Trophoblast cell (in vitro differentiated cells and primary cell): ENCODE results near the gene HPSE2.

ENCODE experiments used
- DNase-seq, 2 donors: peaks; one replicate each; pipeline ENCODE4 v3.0.0-alpha.2; 2016
- H2AFZ ChIP-seq: 2 replicates; pipeline ENCODE4 v1.6.1; 2013; ENCODE audit warnings: low read length, moderate library complexity, mild to moderate bottlenecking; ENCODE audit not compliant: insufficient read depth, poor library complexity
- H2AK5ac ChIP-seq: 2 replicates; pipeline ENCODE4 v1.6.1; 2013; ENCODE audit warnings: mild to moderate bottlenecking, low read length
- H2BK120ac ChIP-seq: 2 replicates; pipeline ENCODE4 v1.6.1; 2013; ENCODE audit warnings: low read length, mild to moderate bottlenecking, moderate library complexity; ENCODE audit not compliant: insufficient read depth, poor library complexity
- H2BK12ac ChIP-seq: 2 replicates; pipeline ENCODE4 v1.6.1; 2013; ENCODE audit warnings: mild to moderate bottlenecking, low read length, moderate library complexity
- H2BK5ac ChIP-seq: 2 replicates; pipeline ENCODE4 v1.6.1; 2013; ENCODE audit warnings: low read length, low read depth, moderate library complexity, mild to moderate bottlenecking; ENCODE audit not compliant: poor library complexity
- H3K14ac ChIP-seq: 2 replicates; pipeline ENCODE4 v1.6.1; 2013; ENCODE audit warnings: mild to moderate bottlenecking, low read length
- H3K18ac ChIP-seq: 2 replicates; pipeline ENCODE4 v1.6.1; 2013; ENCODE audit warnings: mild to moderate bottlenecking, low read length
- H3K23ac ChIP-seq: 2 replicates; pipeline ENCODE4 v1.6.1; 2013; ENCODE audit warnings: low read length
- H3K27ac ChIP-seq: 2 replicates; pipeline ENCODE4 v1.5.1; 2013; ENCODE audit warnings: low read depth, mild to moderate bottlenecking, inconsistent platforms, low read length, moderate library complexity
- H3K27me3 ChIP-seq: 2 replicates; pipeline ENCODE4 v1.6.1; 2013; ENCODE audit warnings: inconsistent platforms, mild to moderate bottlenecking, low read length, moderate library complexity; ENCODE audit not compliant: insufficient read depth
- H3K36me3 ChIP-seq, 2 experiments: 1 replicate in 1 of 2; 2 replicates in 1 of 2; pipeline ENCODE4 v1.6.1; 2013; ENCODE audit warnings: low read length in 2 of 2, mild to moderate bottlenecking in 2 of 2, moderate library complexity in 1 of 2; ENCODE audit not compliant: insufficient read depth in 2 of 2, control insufficient read depth in 1 of 2
- H3K4ac ChIP-seq: 2 replicates; pipeline ENCODE4 v1.6.1; 2013; ENCODE audit warnings: low read depth, mild to moderate bottlenecking, low read length, moderate library complexity
- H3K4me1 ChIP-seq, 2 experiments: 1 replicate in 1 of 2; 2 replicates in 1 of 2; pipeline ENCODE4 v1.6.1; 2013; ENCODE audit warnings: low read length in 2 of 2, mild to moderate bottlenecking in 2 of 2, moderate library complexity in 1 of 2; ENCODE audit not compliant: insufficient read depth in 2 of 2, control insufficient read depth in 1 of 2
- H3K4me2 ChIP-seq: 2 replicates; pipeline ENCODE4 v1.6.1; 2013; ENCODE audit warnings: inconsistent platforms, mild to moderate bottlenecking, low read length, moderate library complexity
- H3K4me3 ChIP-seq: 2 replicates; pipeline ENCODE4 v1.5.1; 2013; ENCODE audit warnings: mild to moderate bottlenecking, low read depth, low read length, inconsistent platforms
- H3K79me1 ChIP-seq: one replicate; pipeline ENCODE4 v1.6.1; 2013; ENCODE audit warnings: low read length
- H3K79me2 ChIP-seq: 2 replicates; pipeline ENCODE4 v1.6.1; 2013; ENCODE audit warnings: low read length, mild to moderate bottlenecking; ENCODE audit not compliant: control insufficient read depth, insufficient read depth, poor library complexity
- H3K9ac ChIP-seq: 2 replicates; pipeline ENCODE4 v1.6.1; 2013; ENCODE audit warnings: mild to moderate bottlenecking, low read length
- H3K9me3 ChIP-seq: 2 replicates; pipeline ENCODE4 v1.6.1; 2013; ENCODE audit warnings: low read depth, mild to moderate bottlenecking, control low read depth, inconsistent platforms, low read length; ENCODE audit not compliant: insufficient read depth
- H4K12ac ChIP-seq: 2 replicates; pipeline ENCODE4 v1.6.1; 2013; ENCODE audit warnings: low read depth, mild to moderate bottlenecking, low read length, moderate library complexity
- H4K8ac ChIP-seq: 2 replicates; pipeline ENCODE4 v1.6.1; 2013; ENCODE audit warnings: low read depth, mild to moderate bottlenecking, low read length, moderate library complexity
- H4K91ac ChIP-seq: one replicate; pipeline ENCODE4 v1.6.1; 2013; ENCODE audit warnings: low read depth, mild to moderate bottlenecking, low read length, moderate library complexity
- WGBS: extraction: QIAGEN DNeasy Blood & Tissue Kit; methylation state at CpG from one replicate; pipeline ENCODE4 v1.1.7; 2013; ENCODE audit warnings: missing lambda C conversion rate; ENCODE audit not compliant: insufficient read length, insufficient coverage; ENCODE audit errors: extremely low coverage; 5-methylcytosine and 5-hydroxymethylcytosine counted together

HPSE2 gene

DNA sequence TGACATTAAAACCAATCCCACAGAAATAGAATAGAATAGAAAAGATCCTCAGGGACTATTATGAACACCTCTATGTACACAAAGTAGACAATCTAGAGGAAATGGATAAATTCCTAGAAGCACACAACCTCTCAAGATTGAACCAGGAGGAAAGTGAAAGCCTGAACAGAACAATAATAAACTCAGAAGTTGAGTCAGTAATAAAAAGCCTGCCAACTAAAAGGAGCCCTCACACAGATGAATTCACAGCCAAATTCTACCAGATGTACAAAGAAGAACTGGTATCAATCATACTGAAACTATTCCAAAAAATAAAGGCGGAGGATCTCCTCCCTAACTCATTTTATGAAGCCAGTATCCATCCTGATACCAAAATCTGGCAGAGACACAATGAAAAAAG, 568.6 kb downstream of the HPSE2 start:
- Histone ChIP-seq H3K79me2 (no peaks in the 10 kb centered on the region), H3K18ac (no peak overlapping the region), H4K8ac (no peak overlapping the region), H2BK5ac (no peak overlapping the region), H3K27ac (no peak overlapping the region), H3K79me1 (no peaks in the 10 kb centered on the region), H3K9me3 (peaks cover 5% of the 10 kb centered on the region), H3K23ac (no peak overlapping the region), H3K4me1 (no peaks in the 10 kb centered on the region), H3K27me3 (no peaks in the 10 kb centered on the region), H4K12ac (no peak overlapping the region), H3K36me3 (no peaks in the 10 kb centered on the region), H3K4me3 (no peak overlapping the region), H4K91ac (no peak overlapping the region), H3K4ac (no peak overlapping the region), H2BK12ac (no peak overlapping the region), H3K4me2 (no peak overlapping the region), H2AK5ac (no peak overlapping the region), H2BK120ac (no peak overlapping the region), H2AFZ (no peak overlapping the region), H3K14ac (no peak overlapping the region), H3K9ac (no peak overlapping the region)
- no CpG with 5 or more reads among the region's 1 CpG for WGBS
- no peak for DNase-seq

DNA sequence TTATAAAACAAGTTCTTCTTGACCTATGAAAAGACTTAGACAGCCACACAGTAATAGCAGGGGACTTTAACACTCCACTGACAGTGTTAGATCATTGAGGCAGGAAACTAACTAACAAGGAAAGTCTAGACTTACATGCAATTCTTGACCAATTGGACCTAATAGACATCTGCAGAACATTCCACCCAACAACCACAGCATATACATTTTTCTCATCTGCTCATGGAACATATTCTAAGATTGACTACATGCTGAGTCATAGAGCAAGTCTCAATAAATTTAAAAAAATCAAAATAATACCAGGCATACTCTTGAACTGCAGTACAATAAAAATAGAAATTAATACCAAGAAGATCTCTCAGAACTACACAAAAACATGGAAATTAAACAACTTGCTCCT, 569.4 kb downstream of the HPSE2 start:
- no peak overlapping the region for H3K9ac ChIP-seq
- H3K79me2 ChIP-seq = no peaks in the 10 kb centered on the region
- no peak overlapping the region for H2BK5ac ChIP-seq

DNA sequence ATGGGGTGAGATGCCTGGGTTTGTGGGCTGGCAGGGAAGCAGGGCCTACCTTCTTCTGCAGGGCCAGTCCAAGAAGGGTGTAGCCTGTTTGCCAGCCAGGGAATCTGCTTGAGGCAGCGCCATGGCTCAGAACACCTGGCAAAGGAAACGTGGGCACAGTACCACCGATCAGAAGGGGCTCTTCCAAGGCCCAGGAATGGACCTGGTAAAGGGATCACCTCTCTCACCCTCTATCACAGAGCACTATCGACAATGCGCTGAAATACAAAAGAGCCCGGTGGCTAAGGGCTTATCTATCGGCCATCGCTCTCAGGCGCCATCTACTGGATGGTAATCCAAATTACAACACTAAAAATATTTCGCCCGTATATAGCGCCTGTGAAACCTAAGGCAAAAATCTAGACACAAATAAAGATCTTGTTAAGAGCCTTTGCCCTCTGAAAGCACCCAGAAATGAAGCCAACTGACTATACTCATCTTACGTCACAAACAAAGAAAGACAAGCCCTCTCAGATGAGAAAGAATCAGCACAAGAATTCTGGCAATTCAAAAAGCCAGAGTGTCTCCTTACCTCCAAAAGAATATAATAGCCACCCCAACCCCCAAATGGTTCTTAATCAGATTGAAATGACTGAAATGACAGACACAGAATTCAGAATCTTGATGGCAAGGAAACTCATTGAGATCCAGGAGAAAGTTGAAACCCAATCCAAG, 571.2 kb downstream of the HPSE2 start:
- Histone ChIP-seq H2BK120ac (no peak overlapping the region), H2BK12ac (no peak overlapping the region), H3K79me1 (no peaks in the 10 kb centered on the region), H2BK5ac (no peak overlapping the region), H3K79me2 (no peaks in the 10 kb centered on the region), H2AK5ac (no peak overlapping the region), H3K14ac (no peak overlapping the region), H2AFZ (no peak overlapping the region), H3K4me3 (no peak overlapping the region), H3K18ac (no peak overlapping the region), H3K4ac (no peak overlapping the region), H4K91ac (no peak overlapping the region), H4K8ac (no peak overlapping the region), H3K4me1 (no peaks in the 10 kb centered on the region), H3K27ac (no peak overlapping the region), H3K23ac (no peak overlapping the region), H3K4me2 (no peak overlapping the region), H3K36me3 (no peaks in the 10 kb centered on the region), H4K12ac (no peak overlapping the region), H3K9ac (no peak overlapping the region), H3K27me3 (no peaks in the 10 kb centered on the region), H3K9me3 (peaks cover 5% of the 10 kb centered on the region)
- WGBS = no CpG with 5 or more reads among the region's 13 CpGs
- DNase-seq = peak; percentile 28 to 83

More for the DNA sequence above, 569.4 kb downstream of the HPSE2 start:
- Histone ChIP-seq H3K4me3 (no peak overlapping the region), H3K9me3 (peaks cover 5% of the 10 kb centered on the region), H4K8ac (no peak overlapping the region), H4K91ac (no peak overlapping the region), H3K36me3 (no peaks in the 10 kb centered on the region), H3K4me1 (no peaks in the 10 kb centered on the region), H3K4me2 (no peak overlapping the region), H2BK120ac (no peak overlapping the region), H4K12ac (no peak overlapping the region), H3K27ac (no peak overlapping the region), H3K18ac (no peak overlapping the region), H2AK5ac (no peak overlapping the region), H3K14ac (no peak overlapping the region), H3K23ac (no peak overlapping the region), H2BK12ac (no peak overlapping the region), H3K4ac (no peak overlapping the region), H2AFZ (no peak overlapping the region), H3K79me1 (no peaks in the 10 kb centered on the region), H3K27me3 (no peaks in the 10 kb centered on the region)
- no peak for DNase-seq

DNA sequence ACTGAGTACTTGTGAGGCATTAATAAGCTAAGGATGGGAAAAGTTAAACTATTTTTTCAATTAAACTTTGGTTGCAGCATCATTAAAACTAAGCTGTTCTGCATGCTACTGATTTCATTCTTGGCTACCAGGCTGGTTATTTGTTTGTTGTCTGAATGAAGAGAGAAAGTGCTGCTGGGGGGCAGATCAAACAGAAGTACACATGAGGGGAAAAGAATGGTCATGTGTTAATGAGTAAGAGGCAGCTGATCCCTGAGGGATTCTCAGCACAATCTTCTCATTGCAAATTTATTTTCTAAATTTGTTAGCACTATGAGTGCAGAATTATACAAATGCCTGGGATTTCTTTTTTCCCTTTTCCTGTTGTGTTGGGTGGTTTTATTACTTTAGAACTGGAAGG, 575.7 kb downstream of the HPSE2 start:
- no peaks in the 10 kb centered on the region for H3K79me1 ChIP-seq
- H3K4me3 ChIP-seq = no peak overlapping the region
- H4K8ac ChIP-seq = no peak overlapping the region
- peaks cover 5% of the 10 kb centered on the region for H3K9me3 ChIP-seq
- no peaks in the 10 kb centered on the region for H3K4me1 ChIP-seq
- H4K12ac ChIP-seq = no peak overlapping the region
- no peak overlapping the region for H2BK12ac ChIP-seq
- no peak overlapping the region for H2AFZ ChIP-seq
- H2AK5ac ChIP-seq = no peak overlapping the region
- H3K27me3 ChIP-seq = no peaks in the 10 kb centered on the region
- H2BK120ac ChIP-seq = no peak overlapping the region
- no peak for DNase-seq
- no peak overlapping the region for H3K9ac ChIP-seq
- no peak overlapping the region for H3K23ac ChIP-seq
- no peaks in the 10 kb centered on the region for H3K36me3 ChIP-seq
- no peak overlapping the region for H3K14ac ChIP-seq
- no peak overlapping the region for H3K18ac ChIP-seq
- no peak overlapping the region for H3K4me2 ChIP-seq
- H3K4ac ChIP-seq = no peak overlapping the region
- H3K79me2 ChIP-seq = no peaks in the 10 kb centered on the region
- H4K91ac ChIP-seq = no peak overlapping the region
- H3K27ac ChIP-seq = no peak overlapping the region
- no peak overlapping the region for H2BK5ac ChIP-seq
